Endothelial cell of umbilical vein (primary cell): ENCODE results near the gene NCMAP. TPM values are rescaled to one million over a fixed set of nuclear protein-coding genes. Genes with fewer than 3 reads are reported as not detected.
A peak's percentile ranks its signal among the peaks of the same experiment; 100 is the strongest.

ENCODE experiments used
- BruUV-seq: library from RNA; stranded (reverse); fragments of 400-500 nt; replicated peaks from 2 replicates; lab custom pipeline; 2021; lab: Mats Ljungman, UMichigan
- CTCF ChIA-PET: fragments of 300-600, 350-600 bp; sonication (Branson Sonifier 250); formaldehyde crosslinking; loops from one replicate; lab custom pipeline; 2021; ENCODE audit warnings: antibody characterized with exemption, inconsistent platforms; lab: Charles Lee
- POLR2A ChIA-PET: fragments of 300-600, 350-600 bp; sonication (Branson Sonifier 250); formaldehyde crosslinking; loops from one replicate; lab custom pipeline; 2021; ENCODE audit warnings: antibody characterized with exemption, inconsistent platforms; lab: Charles Lee
- DNase-seq: peaks from one replicate; pipeline ENCODE4 v3.0.0-alpha.2; 2011; ENCODE audit warnings: low read depth, low spot score
- FAIRE-seq: peaks from 2 replicates; lab custom pipeline; 2011; peaks lifted over from hg19 to GRCh38; lab: Jason Lieb, UNC
- H2AFZ ChIP-seq: 2 replicates; pipeline ENCODE4 v1.6.0; 2012; ENCODE audit warnings: low read depth, low read length, control low read depth, inconsistent platforms
- H3K27ac ChIP-seq: 2 replicates; pipeline ENCODE4 v1.5.1; 2011; ENCODE audit warnings: low read depth, mild to moderate bottlenecking, control low read depth, low read length, moderate library complexity; ENCODE audit not compliant: insufficient read depth
- H3K27me3 ChIP-seq, 2 experiments: 2 replicates each; pipeline versions ENCODE4 v1.6.0 to v1.6.1; 2011; ENCODE audit warnings: low read length in 2 of 2, mixed read lengths in 1 of 2; ENCODE audit not compliant: control insufficient read depth in 2 of 2, insufficient read depth in 2 of 2
- H3K36me3 ChIP-seq, 2 experiments: 2 replicates in 1 of 2; 3 replicates in 1 of 2; pipeline ENCODE4 v1.5.1; 2011; ENCODE audit warnings: low read length in 2 of 2, mild to moderate bottlenecking in 1 of 2, moderate library complexity in 1 of 2; ENCODE audit not compliant: control insufficient read depth in 2 of 2, insufficient read depth in 2 of 2; ENCODE audit errors: extremely low read depth in 1 of 2
- H3K4me1 ChIP-seq: 3 replicates; pipeline ENCODE4 v1.5.1; 2011; ENCODE audit warnings: mild to moderate bottlenecking, low read length; ENCODE audit not compliant: control insufficient read depth, insufficient read depth; ENCODE audit errors: extremely low read depth
- H3K4me2 ChIP-seq: 2 replicates; pipeline ENCODE4 v1.6.1; 2011; ENCODE audit warnings: low read length, control low read depth, mixed read lengths; ENCODE audit not compliant: insufficient read depth
- H3K4me3 ChIP-seq, 3 experiments: fragments of 200-600 bp in 1 of 3; sonication (generic), shearing (Covaris generic) in 1 of 3; replicated peaks in 1 of 3; 2 replicates each; pipeline ENCODE4 v1.5.1; 2011 to 2016; ENCODE audit warnings: control low read depth in 3 of 3, low read length in 3 of 3, mild to moderate bottlenecking in 2 of 3, inconsistent platforms in 1 of 3, low read depth in 1 of 3, moderate library complexity in 1 of 3; ENCODE audit not compliant: insufficient read depth in 1 of 3
- H3K79me2 ChIP-seq: 2 replicates; pipeline ENCODE4 v1.6.0; 2012; ENCODE audit warnings: low read length, inconsistent platforms; ENCODE audit not compliant: control insufficient read depth, insufficient read depth
- H3K9ac ChIP-seq: replicated peaks from 2 replicates; pipeline ENCODE3; 2011; ENCODE audit warnings: low read length, control low read depth; ENCODE audit not compliant: insufficient read depth; ENCODE audit errors: extremely low read depth
- H3K9me1 ChIP-seq: replicated peaks from 3 replicates; pipeline ENCODE4 v1.6.0; 2011; ENCODE audit warnings: mild to moderate bottlenecking, low read length; ENCODE audit not compliant: control insufficient read depth, insufficient read depth; ENCODE audit errors: extremely low read depth
- H3K9me3 ChIP-seq: replicated peaks from 2 replicates; pipeline ENCODE4 v1.5.1; 2012; ENCODE audit warnings: low read length, inconsistent platforms; ENCODE audit not compliant: control insufficient read depth, insufficient read depth
- H4K20me1 ChIP-seq: replicated peaks from 2 replicates; pipeline ENCODE3; 2011; ENCODE audit warnings: mild to moderate bottlenecking, low read length; ENCODE audit not compliant: control insufficient read depth, insufficient read depth; ENCODE audit errors: extremely low read depth
- FOS ChIP-seq: IDR thresholded peaks from 2 replicates; pipeline ENCODE4 v1.6.1; 2011; ENCODE audit warnings: mild to moderate bottlenecking, low read length, moderate library complexity, borderline replicate concordance; ENCODE audit not compliant: insufficient read depth
- GATA2 ChIP-seq: IDR thresholded peaks from 2 replicates; pipeline ENCODE4 v1.7.0; 2011; ENCODE audit warnings: low read depth, mild to moderate bottlenecking, moderate library complexity, mixed read lengths, low read length; ENCODE audit not compliant: insufficient read length, insufficient read depth
- POLR2A ChIP-seq: IDR thresholded peaks from 2 replicates; pipeline ENCODE4 v1.6.1; 2012; ENCODE audit warnings: low read depth, mild to moderate bottlenecking, control low read depth, low read length
- POLR2AphosphoS5 ChIP-seq: IDR thresholded peaks from 2 replicates; pipeline ENCODE4 v1.6.1; 2012; ENCODE audit warnings: low read depth, mild to moderate bottlenecking, control low read depth, low read length, moderate library complexity; ENCODE audit not compliant: insufficient read depth
- dilution Hi-C: fragments of 300-500 bp; cut with MboI; formaldehyde crosslinking; loops from one replicate; pipeline ENCODE4 v1.15.0; 2019; ENCODE audit warnings: low sequenced_read_pairs; ENCODE audit not compliant: extremely low pct_ligation_motif_present
- intact Hi-C: fragments of 100-400 bp; cut with micrococcal nuclease; formaldehyde crosslinking; loops from one replicate; pipeline ENCODE4 v1.10.0; 2022
- polyA plus RNA-seq, 4 experiments: library from polyadenylated mRNA; depleted of rRNA in 3 of 4; stranded (reverse) in 3 of 4; unstranded in 1 of 4; fragments of >200 nt; gene quantifications; 2 replicates each; pipeline versions ENCODE4 v1.2.1 to v1.2.3, GENCODE V29; 2011 to 2012; ENCODE audit warnings: missing spikeins in 1 of 4
- total RNA-seq: library from RNA; stranded (reverse); gene quantifications from 2 replicates; pipeline ENCODE4 v1.2.3, GENCODE V29; 2021
- TF ChIP-seq, protein P1 (sequence below), 2 donors: IDR thresholded peaks; 1 replicate in 1 of 2; 2 replicates in 1 of 2; pipeline ENCODE4 v1.5.1; 2011; ENCODE audit warnings: low read length in 2 of 2, mild to moderate bottlenecking in 2 of 2, moderate library complexity in 2 of 2, control low read depth in 1 of 2, inconsistent platforms in 1 of 2, low read depth in 1 of 2; ENCODE audit not compliant: insufficient read depth in 1 of 2; ENCODE audit errors: extremely low read depth in 1 of 2

NCMAP gene
- total and polyA plus RNA-seq, 2 donors (not counting 3 experiments of a cell fraction or from before 2014, with no cell fraction given), result not detected

DNA sequence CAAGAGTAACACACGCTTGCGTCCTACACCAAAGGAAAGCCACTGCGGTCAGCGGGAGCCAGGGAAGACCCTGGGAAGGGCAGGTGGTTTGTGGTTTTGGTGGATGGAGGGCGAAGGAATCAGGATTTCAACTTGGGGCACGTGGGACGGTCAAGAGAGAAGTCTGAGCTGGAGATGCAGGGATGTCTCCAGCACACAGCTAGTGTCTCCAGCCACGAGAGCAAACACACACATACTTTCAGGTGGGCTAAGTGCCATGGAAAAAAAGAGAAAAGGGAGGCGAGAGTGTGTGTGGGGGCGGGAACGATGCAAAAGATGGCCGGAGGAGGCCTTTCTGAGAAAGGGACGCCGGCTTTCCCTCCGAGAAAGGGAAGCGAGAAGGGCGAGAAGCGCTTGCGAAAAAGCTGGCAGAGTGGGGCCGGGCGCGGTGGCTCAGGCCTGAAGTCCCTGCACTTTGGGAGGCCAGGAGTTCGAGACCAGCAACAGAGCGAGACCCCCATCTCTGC lies 85.8 kb downstream of the NCMAP start:
- H4K20me1 ChIP-seq, result peaks cover 6% of the 10 kb centered on the region
- no peak for TF ChIP-seq GATA2
- no peak for TF ChIP-seq POLR2AphosphoS5
- TF ChIP-seq, protein P1, sequence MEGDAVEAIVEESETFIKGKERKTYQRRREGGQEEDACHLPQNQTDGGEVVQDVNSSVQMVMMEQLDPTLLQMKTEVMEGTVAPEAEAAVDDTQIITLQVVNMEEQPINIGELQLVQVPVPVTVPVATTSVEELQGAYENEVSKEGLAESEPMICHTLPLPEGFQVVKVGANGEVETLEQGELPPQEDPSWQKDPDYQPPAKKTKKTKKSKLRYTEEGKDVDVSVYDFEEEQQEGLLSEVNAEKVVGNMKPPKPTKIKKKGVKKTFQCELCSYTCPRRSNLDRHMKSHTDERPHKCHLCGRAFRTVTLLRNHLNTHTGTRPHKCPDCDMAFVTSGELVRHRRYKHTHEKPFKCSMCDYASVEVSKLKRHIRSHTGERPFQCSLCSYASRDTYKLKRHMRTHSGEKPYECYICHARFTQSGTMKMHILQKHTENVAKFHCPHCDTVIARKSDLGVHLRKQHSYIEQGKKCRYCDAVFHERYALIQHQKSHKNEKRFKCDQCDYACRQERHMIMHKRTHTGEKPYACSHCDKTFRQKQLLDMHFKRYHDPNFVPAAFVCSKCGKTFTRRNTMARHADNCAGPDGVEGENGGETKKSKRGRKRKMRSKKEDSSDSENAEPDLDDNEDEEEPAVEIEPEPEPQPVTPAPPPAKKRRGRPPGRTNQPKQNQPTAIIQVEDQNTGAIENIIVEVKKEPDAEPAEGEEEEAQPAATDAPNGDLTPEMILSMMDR (IDR thresholded peaks at IDR 0.05; ENCODE audit: extremely low read depth in 1 of 2, insufficient read depth in 1 of 2, low read depth in 1 of 2, low read length in 2 of 2), result no peak
- no peak for TF ChIP-seq FOS
- no peak for TF ChIP-seq POLR2A
- peaks cover 6% of the 10 kb centered on the region in 2 experiments for H3K27me3 ChIP-seq
- H3K4me2 ChIP-seq, result peak overlapping the region; percentile 81
- peak overlapping the region; percentile 85 for H3K9ac ChIP-seq
- FAIRE-seq (no peak), DNase-seq (peak; percentile 28)
- H3K4me3 ChIP-seq, result peak overlapping the region; percentile 19 to 58 (median 43)
- H3K4me1 ChIP-seq, result peaks cover 18% of the 10 kb centered on the region
- H3K9me3 ChIP-seq, result no peaks in the 10 kb centered on the region
- peaks cover 0 to 5% of the 10 kb centered on the region in 2 experiments for H3K36me3 ChIP-seq
- intact Hi-C loops, result loop anchor here (2.0 to 5.0 kb wide), 5 partner anchors 106 to 591 kb away; partner anchors contain the start of genes CLIC4, STPG1 and SYF2
- H3K9me1 ChIP-seq, result no peaks in the 10 kb centered on the region
- H3K27ac ChIP-seq, result peak overlapping the region; percentile 84
- ChIA-PET POLR2A (no interaction called here), CTCF (interaction anchor here (1.1 to 1.9 kb wide), 5 partner anchors 55 to 492 kb away, joined by 3 to 10 read pairs (median 4); no protein-coding TSS in a partner anchor)
- no TSS peak for BruUV-seq
- dilution Hi-C loops, result no loop called here
- peak overlapping the region; percentile 65 for H2AFZ ChIP-seq
- H3K79me2 ChIP-seq, result peaks cover 33% of the 10 kb centered on the region
